Naive thymus-derived CD8-positive, alpha-beta T cell (primary cell): ENCODE data around the gene ARHGEF37. TPM values are rescaled to one million over a fixed set of nuclear protein-coding genes. Genes with fewer than 3 reads are reported as not detected.
"Not testable (repeated sequence)": the region's sequence is repeated elsewhere in the genome, so short reads cannot be mapped to it uniquely, and the experiment has no call there.

Experiments
- ATAC-seq, 2 donors: fragments of 150-1000 bp; cut with Tn5 transposase in 1 of 2; sonication (Bioruptor Pico), chemical (Tn5 transposase) in 1 of 2; 1 replicate in 1 of 2; 2 replicates in 1 of 2; pipeline ENCODE4 v1.10.0; 2021; ENCODE audit warnings: mild to moderate bottlenecking in 2 of 2, moderate library complexity in 2 of 2
- POLR2A ChIA-PET: fragments of 350-600 bp; sonication (Branson Sonifier 250); formaldehyde crosslinking; loops from one replicate; lab custom pipeline; 2021; ENCODE audit warnings: antibody characterized with exemption; lab: Charles Lee
- DNase-seq, 10 donors: peaks; one replicate each; pipeline versions ENCODE4 v3.0.0 to v3.0.0-alpha.2; 2020 to 2022
- H3K27ac Mint-ChIP-seq, 10 donors: one replicate each; pipeline ENCODE4 v1.8.0; 2020 to 2022; ENCODE audit warnings: mild to moderate bottlenecking in 10 of 10, mixed read lengths in 10 of 10, moderate library complexity in 4 of 10, inconsistent platforms in 1 of 10
- H3K27me3 Mint-ChIP-seq, 5 donors: one replicate each; pipeline ENCODE4 v1.8.0; 2021 to 2022; ENCODE audit warnings: mixed read lengths in 5 of 5
- H3K36me3 Mint-ChIP-seq, 3 donors: one replicate each; pipeline ENCODE4 v1.8.0; 2020 to 2022; ENCODE audit warnings: mixed read lengths in 3 of 3, mild to moderate bottlenecking in 2 of 3, inconsistent platforms in 1 of 3
- H3K4me1 Mint-ChIP-seq, 4 donors: one replicate each; pipeline ENCODE4 v1.8.0; 2021 to 2022; ENCODE audit warnings: mixed read lengths in 4 of 4
- H3K4me3 Mint-ChIP-seq, 10 donors: one replicate each; pipeline ENCODE4 v1.8.0; 2020 to 2022; ENCODE audit warnings: mild to moderate bottlenecking in 10 of 10, mixed read lengths in 10 of 10, moderate library complexity in 6 of 10, inconsistent platforms in 1 of 10
- H3K9me3 Mint-ChIP-seq, 9 donors: one replicate each; pipeline ENCODE4 v1.8.0; 2020 to 2022; ENCODE audit warnings: mixed read lengths in 9 of 9, mild to moderate bottlenecking in 3 of 9, inconsistent platforms in 1 of 9, moderate library complexity in 1 of 9
- polyA plus RNA-seq, 3 donors: library from polyadenylated mRNA; unstranded; fragments of 300-500 nt; fragmentation: Illumina TruSeq; gene quantifications; one replicate each; pipeline ENCODE4 v1.2.3, GENCODE V29; 2021
- total RNA-seq, 8 experiments: library from RNA in 2 of 8; stranded (reverse) in 2 of 8; gene quantifications; one replicate each; pipeline ENCODE4 v1.2.3 and lab custom pipeline; 2021 to 2026

Gene ARHGEF37
- total RNA-seq (1 to 10 TPM in 1 of 2 experiments, not detected in 1; 1.2 TPM), polyA plus RNA-seq (not detected), total RNA-seq (lab: John Stamatoyannopoulos, UW) (0.15 to 1.2 (median 0.50) reads per million in 6 experiments)

GRCh38 chr5:149581192-149581861, at the start of gene ARHGEF37:
Gene ARHGEF37, plus strand, starts transcription at chr5:149581498. Its CDS starts 16,272 bp downstream, at chr5:149597770.
- POLR2A ChIA-PET: no interaction called here
- Mint-ChIP-seq H3K36me3 (no peaks in the 10 kb centered on the region), H3K27ac (peak within 1 kb of the TSS in 5 of 10 donors; percentile 22 to 69 (median 49)), H3K9me3 (no peaks in the 10 kb centered on the region), H3K27me3 (peaks cover 0 to 7% (median 0%) of the 10 kb centered on the region in 5 donors), H3K4me1 (peaks cover 0 to 13% (median 7%) of the 10 kb centered on the region in 4 donors), H3K4me3 (peak within 1 kb of the TSS; percentile 73 to 87 (median 80))
- DNase-seq (peak in 8 of 10 donors; percentile 20 to 54 (median 36)), ATAC-seq (peak; percentile 94 to 98)

DNA sequence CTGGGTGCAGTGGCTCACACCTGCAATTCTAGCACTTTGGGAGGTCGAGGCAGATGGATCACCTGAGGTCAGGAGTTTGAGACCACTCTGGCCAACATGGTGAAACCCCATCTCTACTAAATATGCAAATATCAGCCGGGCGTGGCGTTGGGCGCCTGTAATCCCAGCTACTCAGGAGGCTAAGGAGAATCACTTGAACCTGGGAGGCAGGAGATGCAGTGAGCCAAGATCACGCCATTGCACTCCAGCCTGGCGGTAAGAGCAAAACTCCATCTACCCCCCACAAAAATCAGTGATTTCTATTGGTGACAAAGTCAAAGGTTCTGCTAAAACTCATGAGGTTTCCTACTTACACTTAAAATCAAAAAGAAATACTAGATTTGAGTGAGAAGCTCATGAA, 48.9 kb upstream of the ARHGEF37 start:
- Mint-ChIP-seq H3K27me3 (no peaks in the 10 kb centered on the region), H3K36me3 (peaks cover 0 to 50% (median 12%) of the 10 kb centered on the region in 3 donors), H3K27ac (peak overlapping the region in 1 of 10 donors; percentile 40), H3K4me3 (peak overlapping the region in 3 of 10 donors; percentile 7 to 51 (median 15)), H3K4me1 (peaks cover 36 to 93% (median 87%) of the 10 kb centered on the region in 4 donors), H3K9me3 (no peaks in the 10 kb centered on the region)
- no peak for DNase-seq
- no peak for ATAC-seq
- POLR2A ChIA-PET: no interaction called here

DNA sequence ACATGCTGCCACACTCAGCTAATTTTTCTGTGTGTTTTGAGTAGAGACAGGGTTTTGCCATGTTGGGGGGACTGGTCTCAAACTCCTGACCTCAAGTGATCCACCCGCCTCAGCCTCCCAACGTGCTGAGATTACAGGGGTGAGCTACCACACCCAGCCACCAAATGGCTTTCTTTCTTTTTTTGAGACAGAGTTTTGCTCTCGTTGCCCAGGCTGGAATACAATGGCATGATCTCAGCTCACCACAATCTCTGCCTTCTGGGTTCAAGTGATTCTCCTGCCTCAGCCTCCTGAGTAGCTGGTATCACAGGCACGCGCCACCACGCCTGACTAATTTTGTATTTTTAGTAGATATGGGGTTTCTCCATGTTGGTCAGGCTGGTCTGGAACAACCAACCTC, 45.5 kb upstream of the ARHGEF37 start:
- Mint-ChIP-seq H3K4me1 (peaks cover 25 to 87% (median 75%) of the 10 kb centered on the region in 4 donors), H3K27ac (peak overlapping the region in 1 of 10 donors; percentile 55), H3K36me3 (peaks cover 0 to 73% (median 14%) of the 10 kb centered on the region in 3 donors), H3K4me3 (peak overlapping the region in 3 of 10 donors; percentile 4 to 66 (median 6))
- H3K9me3 Mint-ChIP-seq, H3K27me3 Mint-ChIP-seq, ATAC-seq, DNase-seq: not testable (repeated sequence)
- POLR2A ChIA-PET: interaction anchor here (1.7 kb wide), 1 partner anchor 16 kb away, joined by 6 read pairs; the partner anchor contains the start of gene CSNK1A1

GRCh38 chr5:149537374-149537975, 43.8 kb upstream of the ARHGEF37 start:
- H3K9me3 Mint-ChIP-seq: no peaks in the 10 kb centered on the region

DNA sequence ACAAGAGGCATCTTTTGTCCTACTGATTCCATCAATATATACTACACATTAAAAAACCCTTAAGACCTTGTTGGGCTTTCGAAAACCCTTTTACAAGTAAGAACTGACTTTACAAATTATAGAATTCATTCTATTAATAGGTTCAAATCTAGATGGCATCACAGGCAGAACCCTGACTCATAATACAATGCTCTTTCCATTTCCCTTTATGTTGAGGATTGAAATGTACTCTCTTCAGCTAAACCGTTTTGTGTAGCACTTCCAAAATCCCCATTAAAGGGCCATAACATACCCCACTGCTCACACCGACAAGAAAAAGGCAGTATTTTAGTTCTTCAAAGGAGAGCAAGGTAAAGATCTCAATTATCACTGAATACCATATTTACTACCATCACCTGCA, 41.2 kb upstream of the ARHGEF37 start:
- DNase-seq (no peak), ATAC-seq (no peak)
- Mint-ChIP-seq H3K36me3 (peaks cover 0 to 75% (median 18%) of the 10 kb centered on the region in 3 donors), H3K27me3 (no peaks in the 10 kb centered on the region), H3K4me1 (peaks cover 17 to 79% (median 65%) of the 10 kb centered on the region in 4 donors), H3K9me3 (no peaks in the 10 kb centered on the region), H3K27ac (peak overlapping the region in 4 of 10 donors; percentile 16 to 75 (median 48)), H3K4me3 (peak overlapping the region in 9 of 10 donors; percentile 37 to 75 (median 59))
- POLR2A ChIA-PET: interaction anchor here (0.7 kb wide), 1 partner anchor 1899 kb away, joined by 4 read pairs; no protein-coding TSS in a partner anchor

More at GRCh38 chr5:149537374-149537975, 43.8 kb upstream of the ARHGEF37 start:
- Mint-ChIP-seq H3K27ac (peak overlapping the region in 5 of 10 donors; percentile 43 to 73 (median 53)), H3K36me3 (peaks cover 0 to 71% (median 21%) of the 10 kb centered on the region in 3 donors), H3K4me3 (peak overlapping the region in 7 of 10 donors; percentile 12 to 69 (median 37)), H3K27me3 (no peaks in the 10 kb centered on the region), H3K4me1 (peaks cover 25 to 82% (median 66%) of the 10 kb centered on the region in 4 donors)
- POLR2A ChIA-PET: no interaction called here
- DNase-seq (no peak), ATAC-seq (no peak)

DNA sequence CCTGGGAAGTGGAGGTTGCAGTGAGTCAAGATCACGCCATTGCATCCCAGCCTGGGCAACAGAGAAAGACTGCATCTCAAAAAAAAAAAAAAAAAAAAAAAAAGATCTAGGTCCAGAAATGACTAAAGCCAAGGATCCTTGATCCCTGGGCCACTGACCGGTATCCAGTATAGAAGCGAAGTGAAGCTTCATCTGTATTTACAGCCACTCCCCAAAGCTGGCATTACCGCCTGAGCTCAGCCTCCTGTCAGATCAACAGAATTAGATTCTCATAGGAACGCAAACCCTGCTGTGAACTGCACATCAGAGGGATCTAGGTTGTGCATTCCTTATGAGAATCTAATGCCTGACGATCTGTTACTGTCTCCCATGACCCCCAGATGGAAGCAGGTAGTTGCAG, 39.4 kb upstream of the ARHGEF37 start:
- POLR2A ChIA-PET: interaction anchor here (0.6 to 1.7 kb wide), 2 partner anchors 15 to 33 kb away, joined by 3 to 16 read pairs; no protein-coding TSS in a partner anchor
- Mint-ChIP-seq H3K27ac (peak overlapping the region in 2 of 10 donors; percentile 29 to 36), H3K4me3 (peak overlapping the region in 9 of 10 donors; percentile 9 to 70 (median 61)), H3K36me3 (peaks cover 0 to 81% (median 15%) of the 10 kb centered on the region in 3 donors), H3K9me3 (no peaks in the 10 kb centered on the region), H3K27me3 (no peaks in the 10 kb centered on the region), H3K4me1 (peaks cover 13 to 79% (median 64%) of the 10 kb centered on the region in 4 donors)
- ATAC-seq: no peak
- no peak for DNase-seq

DNA sequence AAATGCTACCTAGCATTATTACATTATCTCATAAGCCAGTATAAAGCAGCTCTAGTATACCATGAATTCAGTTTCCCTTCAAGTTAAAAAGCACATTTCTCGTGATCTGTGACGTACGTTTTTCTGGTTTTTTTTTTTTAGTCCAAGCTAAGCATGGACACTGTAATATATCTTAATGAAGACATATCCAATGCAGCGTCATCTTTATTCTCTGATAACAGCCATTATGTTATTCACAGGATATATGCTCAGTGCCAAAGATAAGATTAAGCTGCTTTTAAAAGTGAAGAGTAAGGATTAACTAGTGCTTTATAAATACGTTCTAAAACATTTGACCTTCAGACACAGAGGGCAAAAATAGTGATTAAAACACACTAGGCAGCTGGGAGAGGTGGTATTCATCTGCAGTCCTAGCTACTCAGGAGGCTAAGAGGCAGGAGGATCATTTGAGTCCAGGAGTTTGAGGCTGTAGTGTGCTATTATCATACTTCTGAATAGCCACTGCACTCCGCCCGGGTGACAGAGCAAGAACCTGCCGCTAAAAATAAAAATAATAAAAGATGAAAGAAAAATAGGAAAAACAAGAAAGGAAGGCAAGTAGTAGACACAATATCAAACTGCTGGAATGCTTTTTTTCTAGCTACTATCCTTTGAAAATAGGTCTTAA, 37.8 kb upstream of the ARHGEF37 start:
- H3K4me1 Mint-ChIP-seq: peaks cover 18 to 81% (median 66%) of the 10 kb centered on the region in 4 donors
- H3K4me3 Mint-ChIP-seq: peak overlapping the region in 9 of 10 donors; percentile 12 to 58 (median 26)
- H3K27me3 Mint-ChIP-seq: no peaks in the 10 kb centered on the region
- DNase-seq (no peak), ATAC-seq (no peak)
- H3K36me3 Mint-ChIP-seq: peaks cover 0 to 80% (median 14%) of the 10 kb centered on the region in 3 donors
- peak overlapping the region in 7 of 10 donors; percentile 9 to 92 (median 30) for H3K27ac Mint-ChIP-seq
- no peaks in the 10 kb centered on the region for H3K9me3 Mint-ChIP-seq
- POLR2A ChIA-PET: interaction anchor here (1.1 kb wide), 1 partner anchor 8 kb away, joined by 5 read pairs; the partner anchor contains the start of gene CSNK1A1

DNA sequence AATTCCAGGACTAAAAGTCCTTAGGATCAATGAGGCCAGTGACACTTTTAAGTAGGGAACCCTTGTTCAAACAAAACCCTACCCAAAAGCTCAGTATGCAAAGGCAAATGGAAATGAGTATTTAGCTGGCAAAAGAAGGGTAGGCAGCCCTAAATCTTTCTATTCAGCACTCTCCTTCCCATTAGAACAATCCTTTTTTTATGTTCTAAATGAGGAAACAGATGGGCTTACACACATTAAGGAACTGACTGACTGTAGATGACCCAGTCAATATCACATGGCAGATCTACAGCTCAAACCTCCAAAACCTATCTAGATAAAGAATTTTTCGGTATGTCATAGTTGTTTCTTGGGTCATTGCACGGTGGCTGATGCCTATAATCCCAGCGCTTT, 37.3 kb upstream of the ARHGEF37 start:
- Mint-ChIP-seq H3K36me3 (peaks cover under 1 to 82% (median 18%) of the 10 kb centered on the region in 3 donors), H3K9me3 (no peaks in the 10 kb centered on the region), H3K4me1 (peaks cover 19 to 84% (median 69%) of the 10 kb centered on the region in 4 donors), H3K27me3 (no peaks in the 10 kb centered on the region), H3K4me3 (peak overlapping the region in 4 of 10 donors; percentile 12 to 58 (median 39)), H3K27ac (peak overlapping the region in 5 of 10 donors; percentile 13 to 73 (median 25))
- DNase-seq (no peak), ATAC-seq (no peak)
- POLR2A ChIA-PET: no interaction called here

GRCh38 chr5:149545327-149545726, 36.0 kb upstream of the ARHGEF37 start:
- H3K27me3 Mint-ChIP-seq: no peaks in the 10 kb centered on the region
- H3K4me1 Mint-ChIP-seq: peaks cover 22 to 84% (median 69%) of the 10 kb centered on the region in 4 donors
- DNase-seq (no peak), ATAC-seq (no peak)
- POLR2A ChIA-PET: no interaction called here
- H3K9me3 Mint-ChIP-seq: no peaks in the 10 kb centered on the region
- H3K27ac Mint-ChIP-seq: peak overlapping the region in 3 of 10 donors; percentile 44 to 67 (median 48)
- H3K36me3 Mint-ChIP-seq: peaks cover 13 to 78% (median 24%) of the 10 kb centered on the region in 3 donors
- peak overlapping the region in 3 of 10 donors; percentile 42 to 53 (median 48) for H3K4me3 Mint-ChIP-seq

GRCh38 chr5:149546974-149547373, 34.3 kb upstream of the ARHGEF37 start:
- POLR2A ChIA-PET: interaction anchor here (0.7 kb wide), 1 partner anchor 16 kb away, joined by 4 read pairs; no protein-coding TSS in a partner anchor
- no peaks in the 10 kb centered on the region for H3K27me3 Mint-ChIP-seq
- H3K4me3 Mint-ChIP-seq: peak overlapping the region in 9 of 10 donors; percentile 5 to 73 (median 48)
- H3K36me3 Mint-ChIP-seq: peaks cover 15 to 66% (median 19%) of the 10 kb centered on the region in 3 donors
- DNase-seq: no peak
- no peaks in the 10 kb centered on the region for H3K9me3 Mint-ChIP-seq
- ATAC-seq: no peak
- peak overlapping the region in 9 of 10 donors; percentile 2 to 66 (median 48) for H3K27ac Mint-ChIP-seq
- H3K4me1 Mint-ChIP-seq: peaks cover 24 to 80% (median 67%) of the 10 kb centered on the region in 4 donors

DNA sequence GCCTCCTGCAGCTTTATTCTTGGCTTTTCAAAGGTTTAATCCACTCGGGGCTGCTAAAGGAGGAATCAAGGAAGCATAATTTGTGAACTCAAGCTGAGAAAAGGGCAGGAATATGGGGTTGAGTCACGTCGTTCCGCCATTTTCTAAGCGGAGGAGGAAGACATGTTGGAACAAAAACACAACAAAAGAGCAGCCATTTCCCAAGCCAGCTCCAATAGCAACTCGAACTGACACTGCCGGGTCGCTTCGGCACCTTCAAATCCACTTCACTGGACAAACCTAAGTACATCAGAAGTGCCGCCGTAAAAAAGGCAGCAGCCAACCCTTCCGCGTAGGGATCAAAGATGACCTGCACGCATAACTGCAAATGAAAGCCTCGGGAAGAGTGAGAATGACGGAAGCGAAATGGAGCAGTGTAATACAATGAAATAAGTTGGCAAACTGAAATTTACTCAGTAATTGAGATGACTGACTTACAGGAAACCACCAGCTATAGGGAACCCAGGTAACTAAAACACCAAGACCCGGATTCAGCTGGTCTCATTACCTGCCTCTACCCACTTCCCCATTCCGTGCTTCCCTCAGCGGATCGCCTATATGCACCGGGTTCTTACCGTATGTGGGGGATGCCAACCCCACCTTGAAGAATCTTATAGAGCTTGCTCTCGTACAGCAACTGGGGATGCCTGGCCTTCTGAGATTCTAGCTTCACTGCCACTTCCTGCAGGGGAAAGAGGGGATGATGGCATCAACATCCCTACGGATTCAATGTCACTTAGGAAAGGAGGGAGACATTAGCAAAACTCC, 31.6 kb upstream of the ARHGEF37 start:
- ATAC-seq (peak; percentile 3 to 14), DNase-seq (peak in 9 of 10 donors; percentile 18 to 69 (median 40))
- POLR2A ChIA-PET: interaction anchor here (0.9 to 3.6 kb wide), 9 partner anchors 9 to 204 kb away, joined by 3 to 23 read pairs (median 8); partner anchors contain the start of genes GRPEL2, PCYOX1L and PPARGC1B
- Mint-ChIP-seq H3K27me3 (no peaks in the 10 kb centered on the region), H3K36me3 (peaks cover 15 to 47% (median 17%) of the 10 kb centered on the region in 3 donors), H3K9me3 (no peaks in the 10 kb centered on the region), H3K4me1 (peaks cover 19 to 63% (median 49%) of the 10 kb centered on the region in 4 donors), H3K27ac (peak overlapping the region; percentile 95 to 100 (median 99)), H3K4me3 (peak overlapping the region; percentile 95 to 99 (median 98))
